NCI-H1694 treated with DMSO at 0.1 percent for 48 hours (cell line): ENCODE results near the gene TLR10.
"Not testable (repeated sequence)": the region's sequence is repeated elsewhere in the genome, so short reads cannot be mapped to it uniquely, and the experiment has no call there.

Source experiments
- DNase-seq: peaks from one replicate; lab custom pipeline; 2025; lab: John Stamatoyannopoulos, UW

The TLR10 gene, protein sequence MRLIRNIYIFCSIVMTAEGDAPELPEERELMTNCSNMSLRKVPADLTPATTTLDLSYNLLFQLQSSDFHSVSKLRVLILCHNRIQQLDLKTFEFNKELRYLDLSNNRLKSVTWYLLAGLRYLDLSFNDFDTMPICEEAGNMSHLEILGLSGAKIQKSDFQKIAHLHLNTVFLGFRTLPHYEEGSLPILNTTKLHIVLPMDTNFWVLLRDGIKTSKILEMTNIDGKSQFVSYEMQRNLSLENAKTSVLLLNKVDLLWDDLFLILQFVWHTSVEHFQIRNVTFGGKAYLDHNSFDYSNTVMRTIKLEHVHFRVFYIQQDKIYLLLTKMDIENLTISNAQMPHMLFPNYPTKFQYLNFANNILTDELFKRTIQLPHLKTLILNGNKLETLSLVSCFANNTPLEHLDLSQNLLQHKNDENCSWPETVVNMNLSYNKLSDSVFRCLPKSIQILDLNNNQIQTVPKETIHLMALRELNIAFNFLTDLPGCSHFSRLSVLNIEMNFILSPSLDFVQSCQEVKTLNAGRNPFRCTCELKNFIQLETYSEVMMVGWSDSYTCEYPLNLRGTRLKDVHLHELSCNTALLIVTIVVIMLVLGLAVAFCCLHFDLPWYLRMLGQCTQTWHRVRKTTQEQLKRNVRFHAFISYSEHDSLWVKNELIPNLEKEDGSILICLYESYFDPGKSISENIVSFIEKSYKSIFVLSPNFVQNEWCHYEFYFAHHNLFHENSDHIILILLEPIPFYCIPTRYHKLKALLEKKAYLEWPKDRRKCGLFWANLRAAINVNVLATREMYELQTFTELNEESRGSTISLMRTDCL

DNA sequence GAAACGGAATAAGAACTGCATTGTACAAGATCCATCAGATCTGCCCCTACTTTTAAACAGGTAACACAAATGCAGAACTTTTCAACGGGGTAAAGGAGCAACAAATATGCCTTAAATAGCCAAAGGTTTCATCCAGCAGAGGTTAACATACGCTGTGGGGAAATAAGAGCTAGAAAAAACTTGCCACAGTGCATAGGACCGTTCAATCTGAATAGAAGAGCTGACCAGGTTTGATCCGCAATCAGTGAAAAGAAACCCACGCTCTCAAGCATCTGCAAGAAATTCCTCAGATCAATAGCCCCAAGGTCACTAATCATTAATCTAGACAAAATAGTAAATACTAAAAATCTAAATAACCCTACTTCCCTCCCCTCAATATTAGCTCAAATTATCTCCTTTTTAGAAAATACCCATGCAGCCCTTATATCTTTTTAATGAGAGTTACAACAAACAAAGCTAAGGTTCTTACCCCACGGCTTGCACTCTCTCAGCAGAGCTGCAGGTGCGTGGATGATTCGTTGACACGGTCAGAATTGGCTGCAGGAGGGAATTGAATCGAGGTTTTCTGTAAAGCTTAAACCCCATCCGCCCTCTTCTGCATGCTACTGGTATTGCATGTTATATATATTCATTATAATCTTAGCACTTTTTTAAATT, at the start of gene TLR10:
TSS of gene TLR10 (minus strand) at position 539 of the 657 bp plus-strand sequence. CDS start 7,400 bp downstream, outside the sequence.
- DNase-seq, result peak; percentile 14

DNA sequence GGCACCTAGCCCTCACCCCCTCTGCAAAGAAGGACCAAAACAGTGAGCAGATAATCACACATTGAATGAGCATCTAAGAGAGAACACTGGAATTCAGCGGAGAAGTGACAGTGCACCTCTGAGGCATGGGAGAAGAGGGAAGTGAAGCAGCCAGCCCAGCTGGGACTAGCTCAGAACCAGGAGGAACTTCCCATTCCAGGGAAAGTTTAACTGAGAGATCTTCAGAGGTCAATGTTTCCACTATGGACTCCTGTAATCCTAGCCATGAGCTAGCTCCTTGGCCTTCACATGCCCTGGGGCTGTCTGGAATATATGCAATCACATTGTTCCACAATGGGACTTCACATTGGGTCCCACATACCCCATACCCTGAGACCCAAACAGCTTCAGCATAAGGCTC, 49.4 kb upstream of the TLR10 start:
- DNase-seq, result no peak

DNA sequence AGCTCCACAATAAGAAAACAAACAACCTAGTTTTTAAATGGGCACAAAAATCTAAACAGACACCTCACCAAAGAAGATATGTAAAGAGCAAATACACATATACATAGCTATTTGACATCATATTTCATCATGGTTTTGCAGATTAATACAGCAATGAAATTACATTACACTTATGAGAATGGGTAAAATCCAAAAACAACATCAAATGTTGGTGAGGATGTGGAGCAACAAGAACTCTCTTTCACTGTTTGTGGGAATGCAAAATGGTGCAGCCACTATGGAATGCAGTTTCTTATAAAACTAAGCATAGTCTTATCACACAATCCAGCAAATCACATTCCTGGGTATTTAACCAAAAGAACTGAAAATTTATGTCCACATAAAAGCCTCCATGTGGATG, 48.9 kb upstream of the TLR10 start:
- DNase-seq, result no peak

DNA sequence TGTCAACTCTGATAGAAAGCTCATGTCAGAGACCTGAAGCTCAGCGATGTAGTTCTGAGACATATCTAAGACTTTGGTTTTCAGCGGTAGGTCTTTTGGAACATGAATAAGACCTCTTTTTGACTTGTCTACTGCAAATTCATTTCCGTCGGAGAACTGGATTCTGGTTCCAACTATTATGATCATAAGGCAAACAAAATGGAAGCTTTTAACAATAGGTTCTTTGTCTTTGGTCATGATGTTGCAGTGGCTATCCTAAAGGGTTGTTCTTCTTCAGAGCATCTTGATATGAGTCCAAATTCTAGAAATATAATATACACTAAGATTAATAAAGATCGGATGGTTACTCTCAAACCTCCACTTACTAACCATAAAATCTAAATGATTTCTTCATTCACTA, 46.4 kb upstream of the TLR10 start:
- no peak for DNase-seq

DNA sequence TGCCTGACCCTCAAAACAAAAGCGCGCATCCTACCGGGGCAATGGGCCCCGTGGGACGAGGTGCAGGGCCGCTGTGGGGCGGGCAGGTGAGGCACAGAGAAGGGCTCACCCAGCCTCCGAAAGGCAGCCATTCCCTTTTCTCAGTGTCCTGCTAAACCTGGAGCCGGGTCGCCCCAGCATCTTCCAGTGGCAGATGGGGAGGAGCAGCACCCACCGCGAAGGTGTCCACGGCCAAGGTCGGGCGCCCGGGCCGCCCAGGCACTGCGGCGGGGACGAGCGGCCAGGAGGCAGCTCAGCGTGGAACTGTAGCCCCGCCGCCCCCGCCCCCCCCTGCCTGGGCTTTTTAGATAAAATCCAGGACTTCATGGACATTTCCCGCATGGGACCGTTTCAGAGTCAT, 41.0 kb upstream of the TLR10 start:
- DNase-seq, result no peak

DNA sequence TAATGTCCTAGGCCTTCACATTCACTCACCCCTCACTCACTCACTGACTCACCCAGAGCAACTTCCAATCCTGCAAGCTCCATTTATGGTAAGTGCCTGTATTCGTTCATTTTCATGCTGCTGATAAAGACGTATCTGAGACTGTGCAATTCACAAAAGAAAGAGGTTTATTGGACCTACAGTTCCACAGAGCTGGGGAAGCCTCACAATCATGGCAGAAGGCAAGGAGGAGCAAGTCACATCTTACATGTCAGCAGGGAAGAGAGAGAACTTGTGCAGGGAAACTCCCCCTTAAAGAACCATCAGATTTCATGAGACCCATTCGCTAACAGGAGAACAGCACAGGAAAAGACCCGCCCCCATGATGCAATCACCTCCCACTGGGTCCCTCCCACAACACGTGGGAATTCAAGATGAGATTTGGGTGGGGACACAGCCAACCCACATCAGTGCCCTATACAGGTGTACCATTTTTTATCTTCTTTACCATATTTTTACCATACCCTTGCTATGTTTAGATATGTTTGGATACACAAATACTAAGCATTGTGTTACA, 40.0 kb upstream of the TLR10 start:
- no peak for DNase-seq

DNA sequence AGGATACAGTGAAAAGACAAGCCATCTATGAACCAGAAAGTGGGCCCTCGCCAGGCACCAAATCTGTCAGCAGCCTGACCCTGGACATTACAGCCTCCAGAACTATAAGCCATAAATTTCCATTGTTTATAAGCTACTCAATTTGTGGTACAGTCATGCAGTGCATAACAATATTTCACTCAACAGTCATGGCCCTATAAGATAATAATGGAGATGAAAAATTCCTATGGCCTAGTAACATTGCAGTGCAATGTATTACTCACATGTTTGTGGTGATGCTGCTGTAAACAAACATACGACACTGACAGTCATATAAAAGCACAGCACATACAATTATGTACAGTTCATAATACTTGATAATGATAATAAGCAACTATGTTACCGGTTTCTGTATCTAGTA, 38.9 kb upstream of the TLR10 start:
- no peak for DNase-seq

DNA sequence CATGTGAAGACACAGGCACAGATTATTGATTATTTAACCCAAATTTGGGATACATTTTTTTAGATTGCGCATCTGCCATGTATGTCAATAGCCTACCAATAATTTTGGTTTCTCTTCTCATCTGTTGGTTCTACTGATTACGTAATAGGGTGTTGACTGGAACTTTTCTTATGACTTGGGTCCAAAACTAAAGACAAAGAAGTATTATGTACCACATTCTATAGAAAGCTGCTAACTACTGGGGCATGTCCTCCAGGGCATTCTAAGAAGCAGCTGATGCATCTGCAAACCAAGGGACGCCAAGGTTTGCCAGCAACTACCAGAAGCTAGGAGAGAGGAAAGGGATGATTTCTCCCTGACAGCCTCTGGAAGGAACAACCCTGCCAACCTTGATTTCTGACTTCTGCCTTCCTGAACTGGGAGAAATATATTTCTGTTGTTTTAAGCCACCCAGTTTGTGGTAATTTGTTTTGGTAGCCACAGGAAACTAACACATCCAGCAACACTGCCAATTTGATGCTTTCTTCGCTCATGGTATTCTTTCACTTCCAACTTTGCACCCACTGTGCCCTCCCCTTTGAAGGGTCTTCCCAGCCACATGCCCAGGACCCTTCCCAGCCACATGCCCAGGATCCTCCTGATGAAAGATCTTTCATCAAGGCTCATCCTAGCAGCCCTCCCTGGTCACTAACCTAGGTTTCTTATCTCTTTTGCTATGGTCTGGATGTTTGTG, 37.7 kb upstream of the TLR10 start:
- no peak for DNase-seq

DNA sequence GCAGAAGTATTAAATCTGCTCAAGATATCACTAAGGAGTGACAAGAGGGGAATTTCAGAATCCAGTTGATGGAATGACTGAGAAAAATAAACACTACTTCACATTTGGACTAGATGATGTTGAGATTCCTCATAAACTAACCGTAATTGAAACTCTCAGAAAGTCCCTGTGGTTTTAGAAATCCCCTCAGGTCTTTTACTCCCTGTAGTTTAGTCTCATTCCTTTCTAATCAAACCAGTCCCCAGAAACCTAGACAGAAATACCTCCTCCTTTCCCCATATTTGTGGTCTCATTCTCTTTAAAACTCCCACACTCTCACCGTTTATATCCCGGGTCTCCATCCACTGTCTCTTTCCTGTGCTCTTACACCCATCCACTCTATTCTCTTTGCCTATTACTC, 36.8 kb upstream of the TLR10 start:
- no peak for DNase-seq

DNA sequence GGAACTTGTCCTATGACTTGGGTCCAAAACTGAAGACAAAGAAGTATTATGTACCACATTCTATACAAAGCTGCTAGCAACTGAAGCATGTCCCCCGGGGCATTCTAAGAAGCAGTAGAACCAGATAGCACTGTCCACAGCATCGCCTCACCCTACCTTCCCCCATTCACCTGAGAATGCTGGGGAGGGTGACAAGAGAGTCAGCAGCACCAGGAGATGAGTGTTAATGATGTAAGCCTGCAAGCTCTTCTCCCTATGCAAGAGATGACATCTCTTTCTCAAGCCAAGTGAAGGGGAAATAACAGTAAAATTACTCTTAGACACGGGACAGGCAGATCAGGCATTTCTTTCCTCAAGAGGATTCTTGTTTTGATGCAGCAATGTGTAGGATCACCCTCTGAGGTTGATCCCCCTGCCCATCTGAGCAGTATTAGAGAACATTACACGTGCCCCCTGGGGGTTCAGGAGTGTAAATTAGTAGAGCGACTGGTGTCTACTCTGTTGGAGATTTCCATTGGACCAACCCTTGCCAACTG, 35.7 kb upstream of the TLR10 start:
- no peak for DNase-seq

DNA sequence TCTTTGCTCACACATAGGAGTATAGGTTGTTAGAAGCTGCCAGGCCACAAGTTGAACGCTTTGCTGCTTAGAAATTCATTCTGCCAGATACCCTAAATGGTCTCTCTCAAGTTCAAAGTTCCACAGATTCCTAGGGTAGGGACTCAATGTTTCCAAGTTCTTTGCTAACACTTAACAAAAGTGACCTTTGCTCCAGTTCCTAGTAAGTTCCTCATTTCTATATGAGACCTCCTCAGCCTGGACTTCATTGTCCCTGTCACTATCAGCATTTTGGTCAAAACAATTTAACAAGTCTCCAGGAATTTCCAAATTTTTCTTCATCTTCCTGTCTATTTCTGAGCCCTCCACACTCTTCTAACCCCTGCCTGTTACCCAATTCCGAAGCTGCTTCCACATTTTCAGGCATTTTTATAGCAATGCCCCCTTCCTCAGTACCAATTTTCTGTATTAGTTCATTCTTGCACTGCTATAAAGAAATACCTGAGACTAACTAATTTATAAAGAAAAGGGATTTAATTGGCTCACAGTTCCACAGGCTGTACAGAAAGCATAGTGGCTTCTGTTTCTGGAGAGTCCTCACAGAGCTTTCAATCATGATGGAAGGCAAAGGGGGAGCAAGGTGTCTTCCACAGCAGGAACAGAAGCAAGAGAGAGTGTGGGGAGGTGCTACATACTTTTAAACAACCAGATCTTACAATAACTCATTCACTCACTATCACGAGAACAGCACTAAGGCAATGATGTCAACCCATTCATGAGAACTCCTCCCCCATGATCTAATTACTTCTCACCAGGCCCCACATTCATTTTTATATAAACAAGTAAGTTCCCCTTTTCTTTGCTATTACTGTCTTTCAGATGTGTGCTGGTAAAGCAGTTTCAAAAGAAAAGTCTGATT, 33.3 kb upstream of the TLR10 start:
- no peak for DNase-seq

DNA sequence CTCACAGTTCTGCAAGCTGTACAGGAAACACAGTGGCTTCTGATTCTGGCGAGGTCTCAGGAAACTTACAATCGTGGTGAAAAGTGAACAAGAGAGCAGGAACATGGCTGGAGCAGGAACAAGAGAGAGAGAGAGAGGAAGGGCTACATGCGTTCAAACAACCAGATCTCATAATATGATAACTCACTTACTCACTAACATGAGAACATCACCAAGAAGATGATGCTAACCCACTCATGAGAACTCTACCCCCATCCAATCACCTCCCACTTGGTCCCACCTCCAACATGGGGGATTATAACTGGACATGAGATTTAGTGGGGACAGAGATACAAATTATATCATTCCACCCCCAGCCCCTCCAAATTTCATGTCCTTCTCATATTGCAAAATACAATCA, 31.6 kb upstream of the TLR10 start:
- DNase-seq, result no peak

DNA sequence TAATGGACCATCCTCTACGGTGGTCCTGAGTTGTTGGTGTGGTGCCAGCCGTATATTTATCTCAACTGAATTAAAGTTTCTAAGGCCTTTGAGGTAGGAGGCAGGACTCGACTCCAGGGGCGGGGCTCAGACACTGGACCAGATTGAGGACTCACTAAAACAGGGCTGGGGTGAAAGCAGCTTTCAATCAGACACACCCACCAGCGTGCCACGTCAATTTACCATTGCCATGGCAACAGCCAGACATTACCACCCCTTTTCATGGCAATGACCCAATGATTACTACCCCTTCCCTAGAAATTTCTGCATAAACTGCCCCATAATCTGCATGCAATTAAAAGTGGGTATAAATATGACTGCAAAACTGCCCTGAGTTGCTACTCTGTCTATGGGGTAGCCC, 28.5 kb upstream of the TLR10 start:
- no peak for DNase-seq

DNA sequence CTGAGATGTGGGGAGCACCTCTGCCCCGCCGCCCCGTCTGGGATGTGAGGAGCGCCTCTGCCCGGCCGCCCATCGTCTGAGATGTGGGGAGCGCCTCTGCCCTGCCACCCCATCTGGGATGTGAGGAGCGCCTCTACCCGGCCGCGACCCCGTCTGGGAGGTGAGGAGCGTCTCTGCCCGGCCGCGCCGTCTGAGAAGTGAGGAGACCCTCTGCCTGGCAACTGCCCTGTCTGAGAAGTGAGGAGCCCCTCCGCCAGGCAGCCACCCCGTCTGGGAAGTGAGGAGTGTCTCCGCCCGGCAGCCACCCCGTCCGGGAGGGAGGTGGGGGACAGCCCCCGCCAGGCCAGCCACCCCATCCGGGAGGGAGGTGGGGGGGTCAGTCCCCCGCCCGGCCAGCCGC, 24.7 kb upstream of the TLR10 start:
- DNase-seq, result not testable (repeated sequence)

DNA sequence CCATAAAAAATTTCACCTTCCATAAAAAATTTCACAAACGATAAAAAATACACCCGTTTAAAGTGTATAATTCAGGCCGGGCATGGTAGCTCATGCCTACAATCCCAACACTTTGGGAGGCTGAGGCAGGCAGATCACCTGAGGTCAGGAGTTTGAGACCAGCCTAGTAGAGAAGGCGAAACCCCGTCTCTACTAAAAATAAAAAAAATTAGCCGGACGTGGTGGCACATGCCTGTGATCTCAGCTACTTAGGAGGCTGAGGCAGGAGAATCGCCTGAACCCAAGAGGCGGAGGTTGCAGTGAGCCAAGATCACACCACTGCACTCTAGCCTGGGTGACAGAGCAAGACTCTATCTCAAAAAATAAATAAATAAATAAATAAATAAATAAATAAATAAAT, 23.5 kb upstream of the TLR10 start:
- not testable (repeated sequence) for DNase-seq

DNA sequence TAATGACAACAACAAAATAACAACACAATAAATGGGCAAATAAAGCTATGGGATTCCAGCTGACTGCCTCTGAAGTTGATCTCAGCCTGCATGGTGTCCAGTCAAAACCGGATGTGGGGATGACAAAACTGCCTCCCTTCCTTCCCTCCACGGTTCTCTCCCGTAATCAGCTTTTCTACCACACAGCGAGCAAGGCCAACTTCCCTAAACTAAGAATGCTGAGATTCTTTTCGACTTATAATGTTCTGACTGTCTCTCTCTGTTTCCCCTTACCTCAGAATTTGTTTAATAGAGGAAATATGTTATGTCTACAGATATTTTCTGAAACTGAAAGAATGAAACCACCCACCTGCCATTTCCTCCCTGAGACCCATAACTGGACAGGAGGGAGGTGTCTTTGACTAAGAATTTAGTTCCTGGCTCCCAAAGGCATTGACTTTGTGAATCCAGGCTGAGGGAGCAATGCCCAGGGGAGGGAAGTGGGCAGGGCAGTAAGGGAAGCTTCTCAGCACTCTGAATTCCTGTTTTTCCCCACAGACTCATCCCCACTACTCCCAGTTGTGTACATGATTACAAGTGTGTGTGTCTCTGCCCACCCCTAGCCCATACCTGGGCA, 22.8 kb upstream of the TLR10 start:
- DNase-seq, result no peak

DNA sequence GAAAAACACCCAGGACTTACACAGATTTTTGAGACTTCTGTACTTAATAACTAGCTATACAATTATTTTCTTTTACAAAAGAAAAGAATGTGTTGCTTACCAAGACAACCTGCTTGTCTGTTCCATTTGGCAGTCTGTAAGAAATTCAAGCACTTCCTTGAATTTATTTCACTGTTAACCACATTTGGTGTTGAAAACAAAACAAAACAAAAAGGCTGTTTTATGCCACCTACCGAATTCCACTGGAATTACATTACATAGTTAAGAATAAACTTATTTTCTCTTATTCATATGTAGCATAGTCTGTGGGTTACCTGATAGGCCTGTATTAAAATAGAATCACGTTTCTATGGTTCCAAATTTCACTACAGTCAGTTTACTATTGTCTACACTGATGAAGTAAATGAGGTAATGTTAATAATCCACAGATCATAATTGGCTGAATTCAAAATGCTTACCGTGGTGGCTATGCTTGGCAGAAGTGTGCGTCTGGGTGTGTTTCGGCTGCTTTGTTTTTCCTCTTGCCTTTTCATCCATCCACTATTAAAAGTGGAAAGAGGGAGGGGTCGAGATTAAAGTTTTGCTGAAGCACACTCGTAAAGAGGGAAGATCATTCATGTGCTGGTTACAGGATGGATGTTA, 22.0 kb upstream of the TLR10 start, which contains the start of gene TLR1:
TSS of gene TLR1 (minus strand) at position 138 of the 642 bp plus-strand sequence. CDS start 5,960 bp downstream, outside the sequence.
- peak; percentile 7 for DNase-seq

DNA sequence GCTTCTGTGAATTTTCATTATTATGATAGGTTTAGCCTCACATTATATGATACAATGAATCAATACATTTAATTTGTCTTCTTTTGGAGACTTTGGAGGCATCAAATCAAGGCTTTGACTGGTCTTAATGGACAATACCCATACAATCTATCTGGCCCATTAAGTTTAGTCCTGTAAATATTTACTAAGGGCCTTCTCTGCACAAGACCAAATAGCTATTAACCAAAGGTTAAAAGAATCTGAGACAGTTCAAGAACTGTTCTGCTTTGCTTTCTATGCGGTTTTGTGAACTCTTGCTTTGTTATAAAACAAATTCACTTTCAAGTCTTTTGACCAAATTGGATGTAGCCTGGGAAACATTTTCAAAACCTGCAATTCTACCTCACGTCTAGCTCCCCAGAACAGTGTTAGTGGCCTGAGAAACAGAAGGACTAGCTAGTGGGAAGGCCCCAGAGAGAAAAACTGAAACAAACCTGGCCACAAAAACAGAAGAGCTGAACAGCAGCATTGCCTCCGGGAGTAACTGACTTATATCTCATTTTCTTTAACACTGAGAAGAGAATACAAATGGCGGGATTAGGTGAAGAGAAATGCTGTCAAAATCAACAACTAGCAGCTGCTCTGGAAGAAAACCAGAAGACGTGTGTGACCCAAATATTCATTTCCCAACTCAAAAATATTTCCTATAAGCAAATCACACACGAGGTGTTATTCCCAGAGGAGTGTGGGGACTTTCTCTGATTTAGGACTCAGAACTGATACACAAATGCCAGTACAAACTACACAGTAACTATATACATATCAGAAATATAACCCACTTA, 21.3 kb upstream of the TLR10 start:
- no peak for DNase-seq
